Activated CD4-positive, alpha-beta memory T cell treated with anti-CD3 and anti-CD28 coated beads for 36 hours (primary cell): ENCODE data around the gene HELZ. TPM values are rescaled to one million over a fixed set of nuclear protein-coding genes. Genes with fewer than 3 reads are reported as not detected.
"Not testable (repeated sequence)": the region's sequence is repeated elsewhere in the genome, so short reads cannot be mapped to it uniquely, and the experiment has no call there.

Experiments used
- CTCF ChIA-PET: fragments of 350-600 bp; sonication (Branson Sonifier 250); formaldehyde crosslinking; loops from one replicate; lab custom pipeline; 2021; ENCODE audit warnings: antibody characterized with exemption, inconsistent platforms; lab: Charles Lee
- POLR2A ChIA-PET: fragments of 350-600 bp; sonication (Branson Sonifier 250); formaldehyde crosslinking; loops from one replicate; lab custom pipeline; 2021; ENCODE audit warnings: antibody characterized with exemption; lab: Charles Lee
- DNase-seq: peaks from one replicate; pipeline ENCODE4 v3.0.0-alpha.2; 2020
- H3K27ac Mint-ChIP-seq: one replicate; pipeline ENCODE4 v1.8.0; 2021; ENCODE audit warnings: mixed read lengths
- H3K27me3 Mint-ChIP-seq: one replicate; pipeline ENCODE4 v1.8.0; 2021; ENCODE audit warnings: mixed read lengths
- H3K36me3 Mint-ChIP-seq: one replicate; pipeline ENCODE4 v1.8.0; 2021; ENCODE audit warnings: mixed read lengths
- H3K4me1 Mint-ChIP-seq: one replicate; pipeline ENCODE4 v1.8.0; 2021; ENCODE audit warnings: low read depth, mixed read lengths
- H3K4me3 Mint-ChIP-seq: one replicate; pipeline ENCODE4 v1.8.0; 2021; ENCODE audit warnings: mild to moderate bottlenecking, mixed read lengths
- H3K9me3 Mint-ChIP-seq: one replicate; pipeline ENCODE4 v1.8.0; 2021; ENCODE audit warnings: mixed read lengths
- intact Hi-C: fragments of 100-400 bp; cut with micrococcal nuclease; formaldehyde crosslinking; loops from one replicate; pipeline ENCODE4 v1.15.1; 2023
- total RNA-seq, 2 experiments: library from RNA; stranded (reverse); gene quantifications; one replicate each; pipeline ENCODE4 v1.2.3, GENCODE V29; 2021

HELZ gene
- total RNA-seq, 2 experiments from 2014 or later: 52.0 to 53.1 TPM

GRCh38 chr17:67151717-67152116 is 93.3 kb downstream of the HELZ start:
- H3K27me3 Mint-ChIP-seq: no peaks in the 10 kb centered on the region
- H3K4me3 Mint-ChIP-seq: no peak overlapping the region
- H3K9me3 Mint-ChIP-seq: no peaks in the 10 kb centered on the region
- peaks cover 12% of the 10 kb centered on the region for H3K4me1 Mint-ChIP-seq
- ChIA-PET CTCF (no interaction called here), POLR2A (no interaction called here)
- intact Hi-C loops: no loop called here
- peaks cover 31% of the 10 kb centered on the region for H3K36me3 Mint-ChIP-seq
- no peak for DNase-seq
- H3K27ac Mint-ChIP-seq: no peak overlapping the region

- intact Hi-C loops: no loop called here
- Mint-ChIP-seq H3K36me3 (peaks cover 27% of the 10 kb centered on the region), H3K4me3 (no peak overlapping the region), H3K27ac (no peak overlapping the region), H3K9me3 (no peaks in the 10 kb centered on the region), H3K27me3 (no peaks in the 10 kb centered on the region), H3K4me1 (peaks cover 7% of the 10 kb centered on the region)
- no peak for DNase-seq
- POLR2A ChIA-PET: no interaction called here
- CTCF ChIA-PET: no interaction called here
These were observed 94.2 kb downstream of the HELZ start for GRCh38 chr17:67150826-67151225.

- Mint-ChIP-seq H3K27me3 (no peaks in the 10 kb centered on the region), H3K36me3 (peaks cover 39% of the 10 kb centered on the region), H3K4me3 (no peak overlapping the region), H3K27ac (no peak overlapping the region), H3K9me3 (no peaks in the 10 kb centered on the region), H3K4me1 (peaks cover 7% of the 10 kb centered on the region)
- ChIA-PET CTCF (interaction anchor here (0.6 kb wide), 1 partner anchor 391 kb away, joined by 3 read pairs; no protein-coding TSS in a partner anchor), POLR2A (interaction anchor here (0.5 kb wide), 1 partner anchor 191 kb away, joined by 3 read pairs; no protein-coding TSS in a partner anchor)
- intact Hi-C loops: no loop called here
- DNase-seq: no peak
These were observed 96.6 kb downstream of the HELZ start for GRCh38 chr17:67148352-67148751.

- Mint-ChIP-seq H3K4me1 (peaks cover 4% of the 10 kb centered on the region), H3K9me3 (no peaks in the 10 kb centered on the region), H3K27ac (no peak overlapping the region), H3K27me3 (no peaks in the 10 kb centered on the region), H3K4me3 (no peak overlapping the region), H3K36me3 (peaks cover 43% of the 10 kb centered on the region)
- intact Hi-C loops: no loop called here
- ChIA-PET CTCF (no interaction called here), POLR2A (no interaction called here)
- DNase-seq: no peak
These were observed 99.7 kb downstream of the HELZ start for GRCh38 chr17:67145183-67145805.

- CTCF ChIA-PET: no interaction called here
- Mint-ChIP-seq H3K36me3 (peaks cover 45% of the 10 kb centered on the region), H3K4me1 (peaks cover 23% of the 10 kb centered on the region), H3K9me3 (no peaks in the 10 kb centered on the region), H3K4me3 (no peak overlapping the region), H3K27me3 (no peaks in the 10 kb centered on the region), H3K27ac (no peak overlapping the region)
- POLR2A ChIA-PET: no interaction called here
- intact Hi-C loops: no loop called here
- DNase-seq: no peak
These were observed 101.7 kb downstream of the HELZ start for GRCh38 chr17:67143318-67143717.

- CTCF ChIA-PET, DNase-seq, H3K27me3 Mint-ChIP-seq, H3K4me3 Mint-ChIP-seq, H3K9me3 Mint-ChIP-seq, POLR2A ChIA-PET, intact Hi-C loops, H3K27ac Mint-ChIP-seq: not testable (repeated sequence)
- H3K36me3 Mint-ChIP-seq: peaks cover 44% of the 10 kb centered on the region
- H3K4me1 Mint-ChIP-seq: peaks cover 28% of the 10 kb centered on the region
These were observed 103.0 kb downstream of the HELZ start for GRCh38 chr17:67142030-67142429.

- Mint-ChIP-seq H3K36me3 (peaks cover 45% of the 10 kb centered on the region), H3K9me3 (no peaks in the 10 kb centered on the region), H3K27ac (no peak overlapping the region), H3K4me3 (no peak overlapping the region), H3K27me3 (no peaks in the 10 kb centered on the region), H3K4me1 (peaks cover 28% of the 10 kb centered on the region)
- intact Hi-C loops: no loop called here
- POLR2A ChIA-PET: no interaction called here
- DNase-seq: no peak
- CTCF ChIA-PET: interaction anchor here (1.4 kb wide), 1 partner anchor 18 kb away, joined by 3 read pairs; no protein-coding TSS in a partner anchor
These were observed 105.0 kb downstream of the HELZ start for GRCh38 chr17:67139784-67140665.

- Mint-ChIP-seq H3K9me3 (no peaks in the 10 kb centered on the region), H3K36me3 (peaks cover 43% of the 10 kb centered on the region), H3K27me3 (no peaks in the 10 kb centered on the region), H3K27ac (no peak overlapping the region), H3K4me3 (no peak overlapping the region), H3K4me1 (peaks cover 28% of the 10 kb centered on the region)
- POLR2A ChIA-PET: no interaction called here
- CTCF ChIA-PET: interaction anchor here (1.4 kb wide), 1 partner anchor 19 kb away, joined by 3 read pairs; no protein-coding TSS in a partner anchor
- DNase-seq: peak; percentile 16
- intact Hi-C loops: no loop called here
These were observed 105.7 kb downstream of the HELZ start for GRCh38 chr17:67139289-67139688.

- H3K9me3 Mint-ChIP-seq: no peaks in the 10 kb centered on the region
- DNase-seq: no peak
- H3K27ac Mint-ChIP-seq: no peak overlapping the region
- no peak overlapping the region for H3K4me3 Mint-ChIP-seq
- H3K27me3 Mint-ChIP-seq: no peaks in the 10 kb centered on the region
- peaks cover 28% of the 10 kb centered on the region for H3K4me1 Mint-ChIP-seq
- CTCF ChIA-PET: no interaction called here
- intact Hi-C loops: no loop called here
- POLR2A ChIA-PET: no interaction called here
- H3K36me3 Mint-ChIP-seq: peaks cover 37% of the 10 kb centered on the region
These were observed 106.6 kb downstream of the HELZ start for GRCh38 chr17:67138392-67138791.

GRCh38 chr17:67137860-67138259 is 107.1 kb downstream of the HELZ start:
- peaks cover 36% of the 10 kb centered on the region for H3K36me3 Mint-ChIP-seq
- no peaks in the 10 kb centered on the region for H3K27me3 Mint-ChIP-seq
- H3K27ac Mint-ChIP-seq: peak overlapping the region; percentile 1
- H3K9me3 Mint-ChIP-seq: no peaks in the 10 kb centered on the region
- no peak for DNase-seq
- intact Hi-C loops: no loop called here
- POLR2A ChIA-PET: no interaction called here
- CTCF ChIA-PET: no interaction called here
- no peak overlapping the region for H3K4me3 Mint-ChIP-seq
- H3K4me1 Mint-ChIP-seq: peaks cover 28% of the 10 kb centered on the region

GRCh38 chr17:67137026-67137370 is 108.0 kb downstream of the HELZ start:
- CTCF ChIA-PET: no interaction called here
- peaks cover 30% of the 10 kb centered on the region for H3K36me3 Mint-ChIP-seq
- POLR2A ChIA-PET: no interaction called here
- no peaks in the 10 kb centered on the region for H3K9me3 Mint-ChIP-seq
- no peaks in the 10 kb centered on the region for H3K27me3 Mint-ChIP-seq
- no peak overlapping the region for H3K27ac Mint-ChIP-seq
- H3K4me1 Mint-ChIP-seq: peaks cover 28% of the 10 kb centered on the region
- DNase-seq: no peak
- intact Hi-C loops: no loop called here
- no peak overlapping the region for H3K4me3 Mint-ChIP-seq

- DNase-seq: no peak
- intact Hi-C loops: no loop called here
- Mint-ChIP-seq H3K9me3 (no peaks in the 10 kb centered on the region), H3K27ac (no peak overlapping the region), H3K36me3 (peaks cover 29% of the 10 kb centered on the region), H3K4me3 (no peak overlapping the region), H3K27me3 (no peaks in the 10 kb centered on the region), H3K4me1 (peaks cover 28% of the 10 kb centered on the region)
- CTCF ChIA-PET: no interaction called here
- POLR2A ChIA-PET: no interaction called here
These were observed 108.6 kb downstream of the HELZ start for GRCh38 chr17:67136191-67137025.
